Measurements from ENCODE around the gene HIPK2.

DNA sequence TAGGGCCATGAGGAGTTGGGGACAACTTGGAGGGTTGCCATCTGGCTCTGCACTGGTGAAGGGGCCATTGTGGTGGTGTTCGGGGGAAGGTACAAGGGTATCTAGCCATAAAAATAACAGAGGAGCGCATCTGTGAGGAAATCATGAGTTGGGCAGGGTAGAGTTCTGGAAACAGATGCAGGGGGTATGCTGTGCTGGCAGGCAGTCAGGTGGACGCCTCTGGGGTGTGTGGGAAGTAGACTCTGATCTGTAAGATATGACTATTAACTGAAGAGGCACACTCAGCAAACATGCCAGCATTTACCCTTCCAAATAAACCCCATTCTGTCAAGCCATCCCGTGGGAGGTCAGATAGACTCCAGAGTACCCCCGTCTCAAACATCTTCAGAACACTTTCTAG, 174.5 kb downstream of the HIPK2 start:
- TF ChIP-seq, protein P1, sequence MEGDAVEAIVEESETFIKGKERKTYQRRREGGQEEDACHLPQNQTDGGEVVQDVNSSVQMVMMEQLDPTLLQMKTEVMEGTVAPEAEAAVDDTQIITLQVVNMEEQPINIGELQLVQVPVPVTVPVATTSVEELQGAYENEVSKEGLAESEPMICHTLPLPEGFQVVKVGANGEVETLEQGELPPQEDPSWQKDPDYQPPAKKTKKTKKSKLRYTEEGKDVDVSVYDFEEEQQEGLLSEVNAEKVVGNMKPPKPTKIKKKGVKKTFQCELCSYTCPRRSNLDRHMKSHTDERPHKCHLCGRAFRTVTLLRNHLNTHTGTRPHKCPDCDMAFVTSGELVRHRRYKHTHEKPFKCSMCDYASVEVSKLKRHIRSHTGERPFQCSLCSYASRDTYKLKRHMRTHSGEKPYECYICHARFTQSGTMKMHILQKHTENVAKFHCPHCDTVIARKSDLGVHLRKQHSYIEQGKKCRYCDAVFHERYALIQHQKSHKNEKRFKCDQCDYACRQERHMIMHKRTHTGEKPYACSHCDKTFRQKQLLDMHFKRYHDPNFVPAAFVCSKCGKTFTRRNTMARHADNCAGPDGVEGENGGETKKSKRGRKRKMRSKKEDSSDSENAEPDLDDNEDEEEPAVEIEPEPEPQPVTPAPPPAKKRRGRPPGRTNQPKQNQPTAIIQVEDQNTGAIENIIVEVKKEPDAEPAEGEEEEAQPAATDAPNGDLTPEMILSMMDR (IDR thresholded peaks at IDR 0.05; ENCODE audit: extremely low read depth in 1 of 2, insufficient read depth in 1 of 2, low read depth in 1 of 2, low read length in 2 of 2) = no peak
- TF ChIP-seq, protein P2, sequence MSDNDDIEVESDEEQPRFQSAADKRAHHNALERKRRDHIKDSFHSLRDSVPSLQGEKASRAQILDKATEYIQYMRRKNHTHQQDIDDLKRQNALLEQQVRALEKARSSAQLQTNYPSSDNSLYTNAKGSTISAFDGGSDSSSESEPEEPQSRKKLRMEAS (IDR thresholded peaks at IDR 0.05; ENCODE audit: insufficient read depth, insufficient read length) = no peak
- TF ChIP-seq POLR2AphosphoS5 (IDR thresholded peaks at IDR 0.05; ENCODE audit: insufficient read depth, low read depth, low read length) (no peak), POLR2A (IDR thresholded peaks at IDR 0.05; ENCODE audit: low read depth, low read length) (no peak)

All from endothelial cell of umbilical vein (primary cell).